Measurements from ENCODE around the gene MYO7A.

- TF ChIP-seq POLR2A (IDR thresholded peaks at IDR 0.05; ENCODE audit: low read length) (no peak), GATA1 (IDR thresholded peaks at IDR 0.05; ENCODE audit: low read depth, low read length) (no peak)
Observed at GRCh38 chr11:77206264-77207018, 78.4 kb downstream of the MYO7A start.

Measured in erythroblast (primary cell).